Smooth muscle cell (in vitro differentiated cells): ENCODE measurements around the gene TNIK. TPM values are rescaled to one million over a fixed set of nuclear protein-coding genes. Genes with fewer than 3 reads are reported as not detected.

Experiments used
- DNase-seq: peaks from one replicate; lab custom pipeline; 2025; ENCODE audit not compliant: unreplicated experiment; lab: John Stamatoyannopoulos, UW
- H2AFZ ChIP-seq: fragments of 200-600 bp; sonication (generic); 2 replicates; pipeline ENCODE4 v1.6.0; 2016; ENCODE audit warnings: antibody characterized with exemption, low read depth, mild to moderate bottlenecking
- H3F3A ChIP-seq: fragments of 200-600 bp; sonication (generic); 2 replicates; pipeline ENCODE4 v1.6.0; 2017; ENCODE audit warnings: antibody characterized with exemption, low read depth
- H3K27ac ChIP-seq: fragments of 200-600 bp; sonication (generic); 2 replicates; pipeline ENCODE4 v1.5.1; 2016; ENCODE audit warnings: low read depth, mild to moderate bottlenecking
- H3K27me3 ChIP-seq: fragments of 200-600 bp; sonication (generic); 2 replicates; pipeline ENCODE4 v1.6.1; 2016; ENCODE audit warnings: low read depth, mild to moderate bottlenecking
- H3K36me3 ChIP-seq: fragments of 200-600 bp; sonication (generic); 2 replicates; pipeline ENCODE4 v1.5.1; 2016; ENCODE audit warnings: low read depth
- H3K4me1 ChIP-seq: fragments of 200-600 bp; sonication (generic); 2 replicates; pipeline ENCODE4 v1.5.1; 2016; ENCODE audit warnings: low read depth
- H3K4me2 ChIP-seq: fragments of 200-600 bp; sonication (generic); 2 replicates; pipeline ENCODE4 v1.6.0; 2016; ENCODE audit warnings: mild to moderate bottlenecking
- H3K4me3 ChIP-seq: fragments of 200-600 bp; sonication (generic); 2 replicates; pipeline ENCODE4 v1.5.1; 2016; ENCODE audit warnings: mild to moderate bottlenecking
- H3K79me2 ChIP-seq: fragments of 200-600 bp; sonication (generic); 2 replicates; pipeline ENCODE4 v1.6.0; 2016; ENCODE audit warnings: low read depth, mild to moderate bottlenecking
- H3K9ac ChIP-seq: fragments of 200-600 bp; sonication (generic); 2 replicates; pipeline ENCODE4 v1.6.0; 2016; ENCODE audit warnings: low read depth
- H3K9me3 ChIP-seq: fragments of 200-600 bp; sonication (generic); replicated peaks from 2 replicates; pipeline ENCODE4 v1.5.1; 2016; ENCODE audit warnings: low read depth
- H4K20me1 ChIP-seq: fragments of 200-600 bp; sonication (generic); 2 replicates; pipeline ENCODE4 v1.6.0; 2016; ENCODE audit warnings: low read depth
- WGBS: methylation state at CpG from one replicate; pipeline ENCODE4 v1.1.7; 2016; ENCODE audit warnings: low lambda C conversion rate; 5-methylcytosine and 5-hydroxymethylcytosine counted together
- polyA plus RNA-seq: library from polyadenylated mRNA; unstranded; fragments of >200 nt; fragmentation: Nextera tagmentation; extraction: Ambion mirVana; gene quantifications from 2 replicates; pipeline ENCODE4 v1.2.1, GENCODE V29; 2016
- total RNA-seq: library from RNA; depleted of rRNA; stranded (reverse); fragments of >200 nt; gene quantifications from 2 replicates; pipeline ENCODE4 v1.2.3, GENCODE V29; 2014
- TF ChIP-seq, protein P1 (sequence below): fragments of 200-600 bp; sonication (generic); IDR thresholded peaks from 2 replicates; pipeline ENCODE4 v1.5.1; 2017; ENCODE audit warnings: borderline replicate concordance, mild to moderate bottlenecking, antibody characterized with exemption; ENCODE audit not compliant: insufficient read depth, poor library complexity, severe bottlenecking

TNIK gene
- total and polyA plus RNA-seq, 2 experiments from 2014 or later: 10.4 to 12.5 TPM

DNA sequence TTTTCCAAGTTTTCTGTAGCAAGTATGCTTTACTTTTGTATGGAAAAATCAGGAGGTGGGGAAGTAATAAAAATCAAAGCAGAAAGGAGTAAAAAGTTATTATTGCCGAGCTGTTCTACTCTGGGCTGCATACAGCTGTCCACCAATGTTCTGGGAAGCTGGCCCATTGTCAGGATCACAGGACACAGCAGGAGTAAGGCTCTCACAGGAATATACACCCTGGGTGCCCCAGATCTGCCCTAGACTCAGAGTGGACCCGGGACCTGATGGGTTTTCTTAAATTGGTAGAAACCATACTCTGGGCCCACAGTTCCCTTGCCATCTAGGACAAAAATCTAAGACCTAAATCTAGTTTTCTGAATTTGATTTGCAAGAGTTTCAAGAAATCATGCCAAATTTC lies 60.4 kb downstream of the TNIK start:
- Histone ChIP-seq H3K4me2 (no peak overlapping the region), H2AFZ (no peak overlapping the region), H3K27ac (no peak overlapping the region), H3K9me3 (no peaks in the 10 kb centered on the region), H3K36me3 (no peaks in the 10 kb centered on the region), H3K27me3 (no peaks in the 10 kb centered on the region), H3K79me2 (peaks cover 40% of the 10 kb centered on the region), H4K20me1 (peaks cover 15% of the 10 kb centered on the region), H3K9ac (no peak overlapping the region), H3K4me3 (no peak overlapping the region), H3F3A (no peaks in the 10 kb centered on the region), H3K4me1 (no peaks in the 10 kb centered on the region)
- no peak for DNase-seq
- 98% methylated on average over 2 of the region's 2 CpGs for WGBS
- TF ChIP-seq, protein P1, sequence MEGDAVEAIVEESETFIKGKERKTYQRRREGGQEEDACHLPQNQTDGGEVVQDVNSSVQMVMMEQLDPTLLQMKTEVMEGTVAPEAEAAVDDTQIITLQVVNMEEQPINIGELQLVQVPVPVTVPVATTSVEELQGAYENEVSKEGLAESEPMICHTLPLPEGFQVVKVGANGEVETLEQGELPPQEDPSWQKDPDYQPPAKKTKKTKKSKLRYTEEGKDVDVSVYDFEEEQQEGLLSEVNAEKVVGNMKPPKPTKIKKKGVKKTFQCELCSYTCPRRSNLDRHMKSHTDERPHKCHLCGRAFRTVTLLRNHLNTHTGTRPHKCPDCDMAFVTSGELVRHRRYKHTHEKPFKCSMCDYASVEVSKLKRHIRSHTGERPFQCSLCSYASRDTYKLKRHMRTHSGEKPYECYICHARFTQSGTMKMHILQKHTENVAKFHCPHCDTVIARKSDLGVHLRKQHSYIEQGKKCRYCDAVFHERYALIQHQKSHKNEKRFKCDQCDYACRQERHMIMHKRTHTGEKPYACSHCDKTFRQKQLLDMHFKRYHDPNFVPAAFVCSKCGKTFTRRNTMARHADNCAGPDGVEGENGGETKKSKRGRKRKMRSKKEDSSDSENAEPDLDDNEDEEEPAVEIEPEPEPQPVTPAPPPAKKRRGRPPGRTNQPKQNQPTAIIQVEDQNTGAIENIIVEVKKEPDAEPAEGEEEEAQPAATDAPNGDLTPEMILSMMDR: no peak

GRCh38 chr3:171398343-171398742 lies 61.9 kb downstream of the TNIK start:
- no peak overlapping the region for H3K4me3 ChIP-seq
- H3K4me1 ChIP-seq: peaks cover 5% of the 10 kb centered on the region
- WGBS: 100% methylated on average over 2 of the region's 2 CpGs
- H3K9me3 ChIP-seq: no peaks in the 10 kb centered on the region
- no peak overlapping the region for H2AFZ ChIP-seq
- no peaks in the 10 kb centered on the region for H3F3A ChIP-seq
- peaks cover 15% of the 10 kb centered on the region for H4K20me1 ChIP-seq
- TF ChIP-seq, protein P1: no peak
- peaks cover 40% of the 10 kb centered on the region for H3K79me2 ChIP-seq
- H3K27me3 ChIP-seq: no peaks in the 10 kb centered on the region
- H3K4me2 ChIP-seq: no peak overlapping the region
- H3K9ac ChIP-seq: no peak overlapping the region
- DNase-seq: no peak
- no peak overlapping the region for H3K27ac ChIP-seq
- H3K36me3 ChIP-seq: no peaks in the 10 kb centered on the region

- Histone ChIP-seq H3K27ac (no peak overlapping the region), H3F3A (no peaks in the 10 kb centered on the region), H3K4me3 (no peak overlapping the region), H3K9me3 (no peaks in the 10 kb centered on the region), H3K36me3 (no peaks in the 10 kb centered on the region), H2AFZ (no peak overlapping the region), H3K4me1 (peaks cover 11% of the 10 kb centered on the region), H3K4me2 (no peak overlapping the region), H3K9ac (no peak overlapping the region), H3K27me3 (no peaks in the 10 kb centered on the region), H3K79me2 (peaks cover 39% of the 10 kb centered on the region), H4K20me1 (peaks cover 11% of the 10 kb centered on the region)
- TF ChIP-seq, protein P1: no peak
- no peak for DNase-seq
- WGBS: 87% methylated on average over 3 of the region's 3 CpGs
Observed at GRCh38 chr3:171397089-171397488, 63.1 kb downstream of the TNIK start.

DNA sequence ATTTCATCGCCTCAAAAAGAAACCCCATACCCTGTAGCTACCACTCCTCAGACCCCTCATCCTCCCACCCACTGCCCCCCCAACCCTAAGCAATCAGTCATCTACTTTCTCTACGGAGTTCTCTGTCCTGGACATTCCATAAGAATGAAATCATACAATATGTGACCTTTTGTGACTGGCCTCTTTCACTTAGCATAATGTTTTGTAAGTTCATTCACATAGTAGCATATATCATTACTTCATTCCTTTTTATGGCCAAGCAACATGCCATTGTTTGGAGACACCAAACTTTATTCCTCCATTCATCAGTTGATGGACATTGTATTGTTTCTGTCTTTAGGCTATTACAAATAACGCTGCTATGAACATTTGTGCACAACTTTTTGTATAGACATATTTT lies 64.2 kb downstream of the TNIK start:
- DNase-seq: no peak
- H3K79me2 ChIP-seq: peaks cover 42% of the 10 kb centered on the region

More for the DNA sequence above, 64.2 kb downstream of the TNIK start:
- H3K27ac ChIP-seq: no peak overlapping the region
- H3K9me3 ChIP-seq: no peaks in the 10 kb centered on the region
- peaks cover 5% of the 10 kb centered on the region for H3K36me3 ChIP-seq
- peaks cover 11% of the 10 kb centered on the region for H3K4me1 ChIP-seq
- 71% methylated on average over 3 of the region's 3 CpGs for WGBS
- no peak overlapping the region for H2AFZ ChIP-seq
- H4K20me1 ChIP-seq: peaks cover 10% of the 10 kb centered on the region
- H3F3A ChIP-seq: no peaks in the 10 kb centered on the region
- H3K9ac ChIP-seq: no peak overlapping the region
- H3K27me3 ChIP-seq: no peaks in the 10 kb centered on the region
- H3K4me2 ChIP-seq: no peak overlapping the region
- TF ChIP-seq, protein P1: no peak
- H3K4me3 ChIP-seq: no peak overlapping the region
